Esophagus squamous epithelium (tissue), 5 donors: ENCODE data around the gene THAP4. TPM values are rescaled to one million over a fixed set of nuclear protein-coding genes. Genes with fewer than 3 reads are reported as not detected.

Experiments
- DNase-seq: peaks from one replicate; lab custom pipeline; 2025; lab: John Stamatoyannopoulos, UW
- H3K27ac ChIP-seq, 4 donors: fragments of 200-600 bp; sonication (generic); one replicate each; pipeline ENCODE4 v1.5.1; 2016 to 2019; ENCODE audit warnings: mild to moderate bottlenecking in 1 of 4
- H3K27me3 ChIP-seq, 4 donors: fragments of 200-600 bp; sonication (generic); 1 replicate in 3 of 4; 2 replicates in 1 of 4; pipeline versions ENCODE4 v1.5.1 to v1.6.0; 2017 to 2021; ENCODE audit warnings: antibody characterized with exemption in 1 of 4
- H3K36me3 ChIP-seq, 3 donors: fragments of 200-600 bp; sonication (generic); one replicate each; pipeline ENCODE4 v1.5.1; 2016 to 2019
- H3K4me1 ChIP-seq, 3 donors: fragments of 200-600 bp; sonication (generic); one replicate each; pipeline ENCODE4 v1.5.1; 2017 to 2019
- H3K4me3 ChIP-seq, 4 donors: fragments of 200-600 bp; sonication (generic); 1 replicate in 3 of 4; 2 replicates in 1 of 4; pipeline ENCODE4 v1.5.1; 2016 to 2019; ENCODE audit warnings: mild to moderate bottlenecking in 2 of 4, moderate library complexity in 1 of 4
- H3K9me3 ChIP-seq, 3 donors: fragments of 200-600 bp; sonication (generic); one replicate each; pipeline ENCODE4 v1.5.1; 2016 to 2019
- CTCF ChIP-seq, 6 experiments: fragments of 450-650 bp in 4 of 6; fragments of 200-600 bp in 2 of 6; sonication (generic) in 2 of 6; IDR thresholded peaks; one replicate each; pipeline ENCODE4 v1.5.1; 2016 to 2019; ENCODE audit warnings: antibody characterized with exemption in 6 of 6, mild to moderate bottlenecking in 4 of 6, moderate library complexity in 4 of 6
- POLR2A ChIP-seq, 4 donors: fragments of 450-650 bp; IDR thresholded peaks; one replicate each; pipeline ENCODE4 v1.6.1; 2017; ENCODE audit warnings: antibody characterized with exemption in 4 of 4, mild to moderate bottlenecking in 4 of 4, moderate library complexity in 3 of 4
- WGBS, 2 donors: methylation state at CpG; one replicate each; pipeline ENCODE4 v1.1.5; 2018; 5-methylcytosine and 5-hydroxymethylcytosine counted together
- intact Hi-C: fragments of 100-400 bp; cut with DNase I; formaldehyde crosslinking; loops from one replicate; pipeline ENCODE4 v1.15.0; 2022
- total RNA-seq, 4 donors: library from RNA; depleted of rRNA; stranded (reverse); fragments of >200 nt; gene quantifications; one replicate each; pipeline ENCODE4 v1.1.0, GENCODE V29; 2016
- donor health status: DM: yes; HTN: yes; CAD: no.

THAP4 gene
- total RNA-seq, 4 donors from 2014 or later, result 40.7 to 53.2 (median 46.4) TPM

GRCh38 chr2:241553512-241553830 is 83.5 kb downstream of the THAP4 start:
- 81 to 85% methylated on average over 10 of the region's 12 CpGs for WGBS, 2 donors
- H3K4me3 ChIP-seq, result no peak overlapping the region
- peaks cover 0 to 4% (median 0%) of the 10 kb centered on the region in 3 donors for H3K9me3 ChIP-seq
- no peak overlapping the region for H3K27ac ChIP-seq
- intact Hi-C loops, result no loop called here
- H3K36me3 ChIP-seq, result no peaks in the 10 kb centered on the region
- peaks cover 0 to 49% (median 4%) of the 10 kb centered on the region in 3 donors for H3K4me1 ChIP-seq
- peaks cover 0 to 25% (median 0%) of the 10 kb centered on the region in 4 donors for H3K27me3 ChIP-seq
- TF ChIP-seq POLR2A (IDR thresholded peaks at IDR 0.05), result no peak
- TF ChIP-seq CTCF (IDR thresholded peaks at IDR 0.05), result no peak
- DNase-seq, result no peak

DNA sequence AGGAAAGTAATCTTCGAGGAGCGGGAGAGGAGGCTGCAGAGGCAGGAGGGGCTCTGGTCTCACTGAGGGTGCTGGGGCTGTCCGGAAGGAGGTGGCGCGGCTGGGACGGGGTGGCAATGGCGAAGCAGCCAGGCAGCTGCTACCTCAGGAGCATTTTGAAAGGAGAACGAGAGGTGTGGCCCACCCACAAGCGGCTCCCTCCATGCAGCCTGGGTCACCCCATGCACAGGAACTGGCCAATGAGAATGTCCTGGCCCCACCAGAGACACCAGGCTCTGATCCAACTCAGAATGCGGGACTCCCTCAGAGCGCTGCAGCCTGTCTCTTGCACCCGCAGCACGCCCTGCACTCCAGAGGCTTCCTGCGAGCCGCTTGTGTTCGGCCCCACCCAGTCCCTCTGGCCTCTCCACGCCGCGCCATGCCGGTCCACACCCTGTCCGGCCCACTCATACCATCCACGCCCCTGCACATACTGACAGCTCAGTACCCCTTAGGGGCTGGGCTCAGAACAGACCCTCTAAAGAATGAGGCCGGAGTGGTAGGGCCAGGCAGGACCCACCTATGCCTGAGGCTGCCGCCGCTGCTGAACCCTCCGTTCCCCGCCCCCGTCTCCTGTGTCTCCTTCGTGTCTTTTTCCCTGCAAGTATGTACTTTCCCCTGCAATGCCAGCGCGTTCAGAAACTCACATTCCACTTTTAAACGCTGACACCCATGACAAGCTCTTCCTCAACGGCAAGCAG is 84.8 kb downstream of the THAP4 start:
- peaks cover 0 to 32% (median 0%) of the 10 kb centered on the region in 4 donors for H3K27me3 ChIP-seq
- no peaks in the 10 kb centered on the region for H3K36me3 ChIP-seq
- no peaks in the 10 kb centered on the region for H3K9me3 ChIP-seq
- DNase-seq, result no peak
- peak overlapping the region in 1 of 4 donors; percentile 4 for H3K4me3 ChIP-seq
- no peak for TF ChIP-seq CTCF (IDR thresholded peaks at IDR 0.05)
- TF ChIP-seq POLR2A (IDR thresholded peaks at IDR 0.05), result no peak
- 60 to 66% methylated on average over 31 to 32 of the region's 33 CpGs for WGBS, 2 donors
- intact Hi-C loops, result no loop called here
- no peak overlapping the region for H3K27ac ChIP-seq
- peaks cover 0 to 47% (median 5%) of the 10 kb centered on the region in 3 donors for H3K4me1 ChIP-seq

- no peak for TF ChIP-seq POLR2A (IDR thresholded peaks at IDR 0.05)
- no peak for TF ChIP-seq CTCF (IDR thresholded peaks at IDR 0.05)
- no peaks in the 10 kb centered on the region for H3K36me3 ChIP-seq
- H3K9me3 ChIP-seq, result no peaks in the 10 kb centered on the region
- no peak for DNase-seq
- H3K27ac ChIP-seq, result no peak overlapping the region
- H3K27me3 ChIP-seq, result peaks cover 0 to 38% (median 0%) of the 10 kb centered on the region in 4 donors
- peaks cover 0 to 53% (median 11%) of the 10 kb centered on the region in 3 donors for H3K4me1 ChIP-seq
- 40 to 59% methylated on average over 1 to 5 of the region's 12 CpGs for WGBS, 2 donors
- intact Hi-C loops, result no loop called here
- no peak overlapping the region for H3K4me3 ChIP-seq
These were observed 85.4 kb downstream of the THAP4 start for GRCh38 chr2:241551599-241551997.

DNA sequence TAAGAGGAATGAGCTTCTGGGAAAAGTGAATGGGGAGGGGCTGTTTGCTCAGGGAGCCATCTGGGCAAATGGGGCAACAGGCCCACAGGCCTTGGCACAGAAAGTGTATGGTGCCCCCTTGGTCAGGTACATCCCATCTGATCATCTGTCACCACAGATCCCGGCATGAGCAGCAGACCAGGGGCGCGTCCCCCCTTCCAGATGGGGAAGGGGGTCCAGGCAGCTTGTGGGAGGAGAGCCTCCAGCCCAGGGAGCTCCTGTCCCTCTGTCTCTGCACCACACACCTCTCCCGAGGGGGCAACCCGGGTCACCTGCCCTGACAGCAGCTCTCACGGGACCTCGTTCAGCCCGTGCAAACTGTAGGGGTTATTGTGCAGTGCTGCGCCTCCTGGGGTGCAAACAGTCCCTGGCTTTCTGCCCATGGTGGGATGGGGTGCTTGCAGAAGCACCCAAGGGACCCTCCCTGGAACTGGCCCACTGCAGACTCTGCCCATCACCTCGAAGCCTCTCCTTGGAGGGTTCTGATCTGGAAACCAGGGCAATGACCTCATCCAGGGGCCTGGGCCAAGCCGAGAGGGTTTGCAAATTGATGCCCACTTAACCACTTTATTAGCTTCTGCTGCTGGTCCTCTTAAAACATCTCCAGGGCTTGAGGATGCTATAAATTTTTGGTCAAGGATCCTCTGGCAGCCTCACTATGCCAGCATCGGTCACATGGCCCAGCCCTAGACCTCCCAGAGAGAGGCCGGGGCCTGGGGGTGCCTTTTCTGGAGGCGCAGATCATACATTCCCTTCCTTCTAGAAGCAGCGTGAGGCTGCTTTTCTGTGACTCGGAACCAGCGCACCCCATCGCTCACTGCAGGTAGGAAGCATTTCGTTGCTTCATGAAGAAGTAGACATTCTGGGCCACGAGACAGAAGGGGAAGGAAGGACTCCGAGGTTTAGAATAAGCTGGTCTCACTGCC is 86.1 kb downstream of the THAP4 start:
- peaks cover 0 to 44% (median 0%) of the 10 kb centered on the region in 4 donors for H3K27me3 ChIP-seq
- no peaks in the 10 kb centered on the region for H3K36me3 ChIP-seq
- DNase-seq, result no peak
- peaks cover 0 to 49% (median 12%) of the 10 kb centered on the region in 3 donors for H3K4me1 ChIP-seq
- peak overlapping the region in 2 of 4 donors; percentile 17 to 39 for H3K27ac ChIP-seq
- 76 to 90% methylated on average over 6 to 7 of the region's 21 CpGs for WGBS, 2 donors
- H3K4me3 ChIP-seq, result no peak overlapping the region
- TF ChIP-seq CTCF (IDR thresholded peaks at IDR 0.05) (no peak), POLR2A (IDR thresholded peaks at IDR 0.05) (no peak)
- intact Hi-C loops, result no loop called here
- no peaks in the 10 kb centered on the region for H3K9me3 ChIP-seq
